Thyroid gland (tissue), 4 donors: ENCODE results near the gene CLDN24. TPM values are rescaled to one million over a fixed set of nuclear protein-coding genes. Genes with fewer than 3 reads are reported as not detected.

ENCODE experiments used
- DNase-seq, 2 donors: peaks; one replicate each; pipeline ENCODE4 v3.0.0-alpha.2; 2019
- H3K27ac ChIP-seq, 3 donors: fragments of 200-600 bp; sonication (generic); 1 replicate in 2 of 3; 2 replicates in 1 of 3; pipeline ENCODE4 v1.5.1; 2016 to 2019; ENCODE audit warnings: mild to moderate bottlenecking in 1 of 3, moderate library complexity in 1 of 3
- H3K27me3 ChIP-seq: fragments of 200-600 bp; sonication (generic); one replicate; pipeline ENCODE4 v1.5.1; 2019
- H3K36me3 ChIP-seq, 2 donors: fragments of 200-600 bp; sonication (generic); one replicate each; pipeline ENCODE4 v1.5.1; 2016 to 2019
- H3K4me1 ChIP-seq, 2 donors: fragments of 200-600 bp; sonication (generic); one replicate each; pipeline ENCODE4 v1.5.1; 2017 to 2019
- H3K4me3 ChIP-seq, 3 donors: fragments of 200-600 bp; sonication (generic); replicated peaks in 1 of 3; 1 replicate in 2 of 3; 2 replicates in 1 of 3; pipeline ENCODE4 v1.5.1; 2016; ENCODE audit warnings: mild to moderate bottlenecking in 1 of 3
- H3K9me3 ChIP-seq: fragments of 200-600 bp; sonication (generic); one replicate; pipeline ENCODE4 v1.5.1; 2017
- CTCF ChIP-seq, 6 experiments: fragments of 200-600 bp in 3 of 6; fragments of 450-650 bp in 3 of 6; sonication (generic) in 3 of 6; IDR thresholded peaks; one replicate each; pipeline ENCODE4 v1.5.1; 2016 to 2019; ENCODE audit warnings: antibody characterized with exemption in 6 of 6, mild to moderate bottlenecking in 2 of 6, inconsistent platforms in 1 of 6, moderate library complexity in 1 of 6
- POLR2A ChIP-seq, 2 donors: fragments of 450-650 bp; IDR thresholded peaks; one replicate each; pipeline ENCODE4 v1.6.1; 2017; ENCODE audit warnings: antibody characterized with exemption in 2 of 2, mild to moderate bottlenecking in 2 of 2, moderate library complexity in 1 of 2
- WGBS, 2 donors: methylation state at CpG; one replicate each; pipeline ENCODE4 v1.1.5; 2017; 5-methylcytosine and 5-hydroxymethylcytosine counted together
- intact Hi-C: fragments of 100-400 bp; cut with DNase I; formaldehyde crosslinking; loops from one replicate; pipeline ENCODE4 v1.15.1; 2023
- total RNA-seq, 4 donors: library from RNA; depleted of rRNA; stranded (reverse); fragments of >200 nt; gene quantifications; one replicate each; pipeline ENCODE4 v1.2.3, GENCODE V29; 2016

Gene CLDN24
- total RNA-seq, 4 donors from 2014 or later = not detected

GRCh38 chr4:183287677-183288076 is 34.5 kb downstream of the CLDN24 start:
- Histone ChIP-seq H3K9me3 (no peaks in the 10 kb centered on the region), H3K27me3 (no peaks in the 10 kb centered on the region), H3K4me1 (no peaks in the 10 kb centered on the region), H3K36me3 (peaks cover 37 to 48% of the 10 kb centered on the region in 2 donors), H3K27ac (no peak overlapping the region), H3K4me3 (no peak overlapping the region)
- intact Hi-C loops = no loop called here
- no peak for TF ChIP-seq CTCF (IDR thresholded peaks at IDR 0.05)
- TF ChIP-seq POLR2A (IDR thresholded peaks at IDR 0.05) = no peak
- 94 to 98% methylated on average over 6 of the region's 6 CpGs for WGBS, 2 donors
- DNase-seq = no peak

GRCh38 chr4:183287309-183287659 is 34.9 kb downstream of the CLDN24 start:
- peaks cover 41 to 49% of the 10 kb centered on the region in 2 donors for H3K36me3 ChIP-seq

GRCh38 chr4:183286590-183287308 is 35.5 kb downstream of the CLDN24 start:
- 95% methylated on average over 11 of the region's 11 CpGs for WGBS, 2 donors
- H3K27ac ChIP-seq = no peak overlapping the region
- no peaks in the 10 kb centered on the region for H3K9me3 ChIP-seq
- no peak for DNase-seq
- intact Hi-C loops = no loop called here
- H3K4me1 ChIP-seq = no peaks in the 10 kb centered on the region
- H3K27me3 ChIP-seq = no peaks in the 10 kb centered on the region
- no peak overlapping the region for H3K4me3 ChIP-seq
- H3K36me3 ChIP-seq = peaks cover 41 to 49% of the 10 kb centered on the region in 2 donors
- TF ChIP-seq POLR2A (IDR thresholded peaks at IDR 0.05) = no peak
- TF ChIP-seq CTCF (IDR thresholded peaks at IDR 0.05) = no peak

More at GRCh38 chr4:183287309-183287659, 34.9 kb downstream of the CLDN24 start:
- no peak for TF ChIP-seq CTCF (IDR thresholded peaks at IDR 0.05)
- TF ChIP-seq POLR2A (IDR thresholded peaks at IDR 0.05) = no peak
- Histone ChIP-seq H3K27me3 (no peaks in the 10 kb centered on the region), H3K27ac (no peak overlapping the region), H3K9me3 (no peaks in the 10 kb centered on the region), H3K4me3 (no peak overlapping the region), H3K4me1 (no peaks in the 10 kb centered on the region)
- intact Hi-C loops = no loop called here
- no peak for DNase-seq
- WGBS, 2 donors = 93% methylated on average over 2 of the region's 2 CpGs

- Histone ChIP-seq H3K36me3 (peaks cover 41 to 49% of the 10 kb centered on the region in 2 donors), H3K9me3 (no peaks in the 10 kb centered on the region), H3K27ac (no peak overlapping the region), H3K27me3 (no peaks in the 10 kb centered on the region), H3K4me3 (no peak overlapping the region), H3K4me1 (no peaks in the 10 kb centered on the region)
- TF ChIP-seq CTCF (IDR thresholded peaks at IDR 0.05) (no peak), POLR2A (IDR thresholded peaks at IDR 0.05) (no peak)
- intact Hi-C loops = no loop called here
- DNase-seq = no peak
- 97 to 98% methylated on average over 7 of the region's 7 CpGs for WGBS, 2 donors
These were observed 36.3 kb downstream of the CLDN24 start for GRCh38 chr4:183285886-183286285.

GRCh38 chr4:183284965-183285364 is 37.3 kb downstream of the CLDN24 start:
- Histone ChIP-seq H3K27me3 (no peaks in the 10 kb centered on the region), H3K36me3 (peaks cover 41 to 53% of the 10 kb centered on the region in 2 donors), H3K27ac (no peak overlapping the region), H3K4me1 (no peaks in the 10 kb centered on the region), H3K4me3 (no peak overlapping the region), H3K9me3 (no peaks in the 10 kb centered on the region)
- WGBS, 2 donors = 92 to 93% methylated on average over 4 of the region's 4 CpGs
- TF ChIP-seq CTCF (IDR thresholded peaks at IDR 0.05) (no peak), POLR2A (IDR thresholded peaks at IDR 0.05) (no peak)
- no peak for DNase-seq
- intact Hi-C loops = no loop called here
